Stimulated activated CD8-positive, alpha-beta memory T cell treated with anti-CD3 and anti-CD28 coated beads, Interleukin-15, amount 100 ng/mL, for 4 hours (primary cell): ENCODE data around the gene PI16.

Source experiments
- DNase-seq, 2 donors: peaks; one replicate each; pipeline ENCODE4 v3.0.0-alpha.2; 2020; ENCODE audit warnings: low read depth in 2 of 2

PI16 gene

DNA sequence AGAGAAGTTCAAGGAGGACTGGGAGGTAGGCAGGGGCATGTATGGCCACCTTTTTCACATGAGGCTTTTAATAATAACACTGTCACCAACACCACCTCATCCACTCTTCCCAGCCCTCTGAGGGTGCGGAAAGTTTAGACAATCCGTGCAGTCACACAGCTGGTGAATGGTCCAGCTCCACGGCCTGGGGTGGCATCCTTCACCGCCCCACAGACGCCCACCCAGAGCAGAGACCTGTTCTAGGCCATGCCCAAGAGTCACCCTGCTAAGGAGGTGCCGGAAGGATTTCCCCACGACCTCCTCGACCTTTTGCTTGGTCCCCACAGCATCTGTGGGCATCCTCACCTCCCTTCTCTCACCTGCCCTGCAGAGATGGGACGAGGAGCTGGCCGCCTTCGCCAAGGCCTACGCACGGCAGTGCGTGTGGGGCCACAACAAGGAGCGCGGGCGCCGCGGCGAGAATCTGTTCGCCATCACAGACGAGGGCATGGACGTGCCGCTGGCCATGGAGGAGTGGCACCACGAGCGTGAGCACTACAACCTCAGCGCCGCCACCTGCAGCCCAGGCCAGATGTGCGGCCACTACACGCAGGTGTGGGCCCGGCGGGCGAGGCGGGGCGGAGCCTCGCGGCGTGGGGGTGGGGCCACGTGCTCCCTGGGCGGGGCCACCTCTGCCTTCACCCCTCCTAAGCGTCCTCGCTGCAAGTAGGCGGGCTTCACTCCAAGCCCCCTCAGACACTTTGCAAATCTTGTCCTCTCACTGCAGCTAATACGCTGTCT lies 4.4 kb downstream of the PI16 start:
- DNase-seq = no peak

DNA sequence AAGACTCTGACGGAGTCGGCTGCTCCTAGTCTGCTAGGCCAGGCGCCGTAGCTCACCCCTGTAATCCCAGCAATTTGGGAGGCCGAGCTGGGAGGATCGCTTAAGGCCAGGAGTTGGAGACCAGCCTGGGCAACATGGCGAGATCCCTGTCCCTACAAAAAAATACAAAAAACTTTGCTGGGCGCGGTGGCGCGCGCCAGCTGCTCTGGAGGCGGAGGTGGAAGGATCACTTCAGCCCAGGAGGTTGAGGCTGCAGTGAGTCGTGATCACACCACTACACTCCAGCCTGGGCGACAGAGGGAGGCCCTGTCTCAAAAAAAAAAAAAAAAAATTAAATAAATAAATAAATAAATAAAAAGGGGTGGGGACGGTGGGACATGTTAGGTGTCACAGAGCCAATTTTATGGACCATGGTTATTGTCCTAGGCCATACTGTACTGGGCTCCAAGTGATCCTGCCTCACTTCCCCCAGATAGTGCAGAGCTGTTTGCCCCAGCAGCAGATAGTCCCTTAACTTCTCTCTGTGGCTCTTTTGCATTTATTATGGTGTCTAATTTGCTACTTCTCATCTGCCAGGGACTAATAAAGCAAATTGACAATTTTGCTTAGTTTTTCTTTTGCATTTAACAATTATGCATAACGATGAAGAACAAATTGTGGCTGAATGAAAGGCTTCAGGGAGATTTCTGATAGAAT lies 5.2 kb downstream of the PI16 start:
- no peak for DNase-seq

DNA sequence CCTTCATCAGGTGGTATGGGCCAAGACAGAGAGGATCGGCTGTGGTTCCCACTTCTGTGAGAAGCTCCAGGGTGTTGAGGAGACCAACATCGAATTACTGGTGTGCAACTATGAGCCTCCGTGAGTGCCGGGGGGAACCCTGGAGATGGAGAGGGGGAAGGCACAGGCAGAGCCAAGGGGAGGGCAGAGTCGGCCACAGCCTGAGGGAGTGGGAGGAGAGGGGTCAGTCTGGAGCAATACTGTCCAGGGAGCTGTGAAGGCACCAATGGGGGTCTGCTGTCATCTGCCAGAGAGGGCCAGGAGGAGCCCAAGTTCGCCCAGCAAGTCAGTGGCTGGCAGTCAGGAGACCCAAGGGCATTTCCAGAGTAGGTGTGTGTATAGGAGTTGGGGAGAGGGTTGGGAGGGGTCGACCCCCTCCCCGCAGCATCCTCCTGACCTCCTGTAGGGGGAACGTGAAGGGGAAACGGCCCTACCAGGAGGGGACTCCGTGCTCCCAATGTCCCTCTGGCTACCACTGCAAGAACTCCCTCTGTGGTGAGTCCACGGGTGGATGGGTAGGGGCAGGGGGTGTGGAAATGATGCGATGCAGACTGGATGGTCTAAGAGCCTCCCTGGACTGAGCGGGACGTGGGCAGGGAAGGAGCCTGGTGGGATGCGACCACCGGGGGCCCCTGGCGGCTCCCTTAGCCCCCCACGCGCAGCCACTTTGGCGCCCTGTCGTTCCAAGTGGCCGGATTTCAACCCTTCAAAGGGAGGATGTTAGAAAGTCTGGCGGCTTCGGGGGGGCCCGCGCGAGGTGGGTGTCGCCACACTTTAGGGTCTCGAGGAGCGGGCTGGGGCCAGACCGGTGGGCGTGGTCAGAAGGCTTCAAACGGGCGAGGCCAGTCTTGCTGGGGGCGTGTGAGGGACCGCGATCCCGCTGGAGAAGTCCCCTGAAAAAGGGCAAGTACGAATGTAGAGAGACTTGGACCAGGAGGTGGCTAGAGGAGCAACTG lies 7.2 kb downstream of the PI16 start:
- no peak for DNase-seq

DNA sequence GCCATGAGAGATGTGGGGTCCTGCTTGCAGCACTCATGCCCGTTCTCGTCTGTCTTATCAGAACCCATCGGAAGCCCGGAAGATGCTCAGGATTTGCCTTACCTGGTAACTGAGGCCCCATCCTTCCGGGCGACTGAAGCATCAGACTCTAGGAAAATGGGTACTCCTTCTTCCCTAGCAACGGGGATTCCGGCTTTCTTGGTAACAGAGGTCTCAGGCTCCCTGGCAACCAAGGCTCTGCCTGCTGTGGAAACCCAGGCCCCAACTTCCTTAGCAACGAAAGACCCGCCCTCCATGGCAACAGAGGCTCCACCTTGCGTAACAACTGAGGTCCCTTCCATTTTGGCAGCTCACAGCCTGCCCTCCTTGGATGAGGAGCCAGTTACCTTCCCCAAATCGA lies 8.3 kb downstream of the PI16 start:
- DNase-seq = peak; percentile 36 to 42

DNA sequence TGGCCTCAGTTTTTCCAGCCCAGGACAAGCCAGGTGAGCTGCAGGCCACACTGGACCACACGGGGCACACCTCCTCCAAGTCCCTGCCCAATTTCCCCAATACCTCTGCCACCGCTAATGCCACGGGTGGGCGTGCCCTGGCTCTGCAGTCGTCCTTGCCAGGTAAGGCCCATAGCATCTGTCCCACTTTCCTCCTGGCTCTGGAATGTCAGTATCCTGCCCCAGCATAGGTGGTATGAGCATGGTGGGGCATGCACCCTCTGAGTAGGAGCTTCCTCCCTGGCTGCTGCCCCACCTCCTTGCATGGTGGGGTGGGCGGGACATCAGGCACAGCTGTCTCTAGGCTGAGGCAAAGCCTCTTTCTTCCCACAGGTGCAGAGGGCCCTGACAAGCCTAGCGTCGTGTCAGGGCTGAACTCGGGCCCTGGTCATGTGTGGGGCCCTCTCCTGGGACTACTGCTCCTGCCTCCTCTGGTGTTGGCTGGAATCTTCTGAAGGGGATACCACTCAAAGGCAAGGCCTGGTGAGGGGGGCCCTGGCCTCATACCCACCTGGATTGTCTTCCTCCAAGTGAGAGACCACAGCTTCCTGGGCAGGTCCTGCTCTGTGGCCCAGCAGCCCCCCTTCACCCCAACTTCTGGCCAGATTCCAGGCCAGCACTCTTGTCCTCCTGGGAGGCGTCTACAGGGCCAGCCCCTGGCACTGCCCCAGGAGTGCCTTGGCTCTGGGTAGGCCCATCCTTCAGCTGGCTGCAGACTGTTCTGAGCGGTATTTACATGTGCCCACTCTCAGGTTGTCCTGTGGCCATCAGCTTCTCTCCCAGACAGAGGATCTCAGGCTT lies 9.1 kb downstream of the PI16 start:
- DNase-seq = no peak

DNA sequence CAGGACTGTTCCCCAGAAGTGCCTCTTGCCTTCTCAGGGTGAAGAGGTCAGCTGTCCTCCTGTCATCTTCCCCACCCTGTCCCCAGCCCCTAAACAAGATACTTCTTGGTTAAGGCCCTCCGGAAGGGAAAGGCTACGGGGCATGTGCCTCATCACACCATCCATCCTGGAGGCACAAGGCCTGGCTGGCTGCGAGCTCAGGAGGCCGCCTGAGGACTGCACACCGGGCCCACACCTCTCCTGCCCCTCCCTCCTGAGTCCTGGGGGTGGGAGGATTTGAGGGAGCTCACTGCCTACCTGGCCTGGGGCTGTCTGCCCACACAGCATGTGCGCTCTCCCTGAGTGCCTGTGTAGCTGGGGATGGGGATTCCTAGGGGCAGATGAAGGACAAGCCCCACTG lies 9.8 kb downstream of the PI16 start:
- no peak for DNase-seq

DNA sequence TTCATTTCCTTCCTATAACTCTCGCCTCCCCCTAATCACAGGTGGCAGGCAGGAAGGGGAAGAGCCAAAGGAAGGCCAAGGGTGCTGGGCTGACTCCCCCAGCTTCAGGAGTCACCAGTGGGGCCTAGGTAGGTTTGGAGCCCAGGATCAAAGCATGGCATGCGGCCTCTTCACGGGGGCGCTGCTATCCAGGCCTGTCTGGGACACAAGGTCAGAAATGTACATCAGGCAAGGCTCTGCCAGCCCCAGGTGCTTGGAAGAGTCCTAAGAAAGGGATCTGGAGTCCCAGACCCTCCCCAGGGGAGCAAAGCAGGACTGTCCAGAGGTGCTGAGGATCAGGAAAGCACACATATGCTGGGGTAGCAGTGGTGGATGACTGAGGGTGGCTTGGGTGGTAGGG lies 10.4 kb downstream of the PI16 start:
- no peak for DNase-seq

DNA sequence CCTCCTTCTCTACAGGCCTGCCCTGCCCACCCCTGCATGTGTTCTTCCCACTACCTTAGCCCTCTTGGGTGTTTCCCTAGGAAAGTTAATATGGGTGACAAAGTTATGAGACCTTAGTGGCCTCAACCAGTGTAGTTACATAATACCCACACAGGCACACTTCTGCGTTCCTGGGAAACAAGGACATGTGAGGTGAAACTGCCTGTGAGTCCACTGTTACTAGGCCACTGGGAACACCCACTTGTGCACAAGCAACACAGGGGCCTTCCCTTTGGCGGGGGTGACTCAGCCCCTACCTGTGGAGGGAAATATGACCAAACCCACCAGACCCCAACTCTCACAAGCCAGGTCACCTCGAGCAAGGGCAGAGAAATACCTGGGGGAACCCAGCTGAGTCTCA lies 12.8 kb downstream of the PI16 start:
- no peak for DNase-seq

DNA sequence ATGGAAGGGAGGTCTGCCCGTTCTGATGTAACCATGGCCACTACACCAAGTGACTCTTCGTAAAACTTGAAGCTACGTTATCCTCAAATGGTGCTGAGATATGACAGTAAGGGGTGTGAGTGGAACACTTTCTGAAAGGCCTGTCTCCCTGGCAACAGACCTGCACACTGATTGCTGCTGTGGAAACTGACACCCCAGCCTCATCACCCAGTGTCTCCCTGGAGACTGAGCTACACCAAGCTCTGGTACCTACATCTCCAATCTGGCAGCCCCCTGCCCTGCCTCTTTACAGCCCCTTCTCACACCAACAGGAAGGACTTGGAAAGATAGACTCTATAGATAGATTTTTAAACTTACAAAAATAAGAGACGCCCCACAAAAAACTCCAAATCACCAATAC lies 13.2 kb downstream of the PI16 start:
- no peak for DNase-seq

DNA sequence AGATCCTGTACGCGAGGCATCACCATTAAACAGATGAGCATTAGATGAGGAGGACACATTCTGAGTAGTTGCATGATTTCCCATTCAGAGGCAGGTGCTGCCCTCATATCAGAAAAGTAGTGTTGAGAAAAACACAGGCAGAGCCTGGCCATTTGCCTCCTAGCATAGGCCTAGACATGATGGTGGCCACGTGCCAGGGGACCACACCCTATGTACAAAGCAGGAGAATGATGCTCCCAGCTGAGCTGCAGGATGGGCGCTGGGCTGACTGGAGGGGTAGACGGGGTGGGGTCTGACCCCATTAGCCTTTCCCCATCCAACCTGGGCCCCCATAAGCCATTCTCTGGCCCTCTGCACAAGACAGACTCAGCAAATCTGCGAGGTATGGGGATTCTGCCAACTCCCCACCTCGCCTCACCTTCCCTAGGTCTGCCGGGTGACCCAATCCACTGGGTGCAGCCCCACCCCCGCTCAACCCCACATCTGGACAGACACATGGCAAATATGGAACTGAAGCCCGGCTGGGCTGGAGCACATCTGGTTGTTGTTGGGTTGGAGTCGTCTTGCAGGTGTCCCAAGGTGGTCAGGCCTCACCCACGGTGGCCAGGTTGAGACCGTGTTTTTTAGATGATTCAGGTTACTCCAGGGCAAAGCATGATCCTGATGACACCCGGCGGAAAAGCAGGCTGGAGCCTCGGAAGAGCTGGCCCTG lies 13.9 kb downstream of the PI16 start:
- no peak for DNase-seq

DNA sequence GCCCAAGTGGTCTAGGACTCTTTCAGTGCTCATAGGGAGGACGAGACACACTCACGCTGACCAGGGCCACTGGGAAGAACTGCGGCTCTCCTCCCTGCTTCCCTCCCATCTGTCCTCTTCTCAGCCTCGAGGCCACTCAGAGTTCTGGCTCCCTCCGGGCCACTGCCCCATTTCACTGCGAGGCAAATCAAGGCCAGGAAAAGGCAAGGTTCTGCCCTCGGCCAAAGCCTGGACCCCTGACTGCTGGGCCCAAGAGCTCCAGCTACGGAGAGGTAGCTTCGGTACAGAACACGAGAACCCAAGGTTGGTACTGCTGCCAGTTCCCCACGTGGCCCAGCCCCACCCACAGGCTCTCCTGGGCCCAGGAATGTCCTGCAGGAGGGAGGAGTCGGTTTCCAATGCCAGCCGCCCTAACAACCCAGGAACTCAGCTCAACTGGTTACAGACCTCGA lies 14.7 kb downstream of the PI16 start:
- DNase-seq = no peak

DNA sequence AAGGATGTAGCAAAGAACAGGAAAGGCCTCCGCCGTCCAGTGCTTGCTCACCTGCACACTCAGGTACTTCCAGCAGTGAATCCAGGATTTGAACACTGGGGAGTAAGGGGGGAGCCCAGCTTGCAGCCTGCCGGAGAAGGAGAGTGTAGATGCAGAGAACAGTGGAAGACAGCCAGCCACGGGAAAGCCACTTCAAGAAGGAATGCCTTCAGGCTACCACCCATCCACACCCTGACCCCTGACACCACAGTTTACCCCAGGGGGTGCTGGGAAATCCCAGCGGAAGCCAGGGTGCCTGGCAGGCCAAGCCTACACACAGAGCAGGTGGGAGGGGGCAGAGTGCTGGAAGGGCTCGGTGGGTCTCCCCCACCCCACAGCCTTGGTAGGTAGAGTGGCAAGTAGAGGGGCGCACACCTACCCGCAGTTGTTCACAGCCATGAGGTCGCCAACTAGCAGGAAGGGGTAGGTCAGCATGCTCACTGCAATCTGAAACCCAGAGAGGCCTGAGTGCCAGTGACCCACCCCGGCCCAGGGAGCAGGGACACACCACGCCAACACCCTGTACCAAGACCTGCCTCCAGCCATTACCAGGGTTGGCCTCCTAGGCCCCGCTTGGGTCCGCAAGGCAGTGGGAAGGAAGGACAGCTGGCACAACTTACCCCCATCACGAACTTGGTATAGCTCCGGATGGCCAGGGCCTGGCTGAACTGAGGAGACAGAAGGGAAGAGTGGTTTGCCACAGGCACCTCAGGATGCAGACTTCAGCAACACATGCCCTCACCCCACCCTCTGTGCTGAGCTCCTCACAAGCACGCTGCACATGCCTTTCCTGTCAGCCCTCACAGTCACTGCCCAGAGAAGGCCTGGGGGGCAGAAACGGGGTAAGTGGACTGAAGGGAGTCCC lies 15.7 kb downstream of the PI16 start:
- no peak for DNase-seq

DNA sequence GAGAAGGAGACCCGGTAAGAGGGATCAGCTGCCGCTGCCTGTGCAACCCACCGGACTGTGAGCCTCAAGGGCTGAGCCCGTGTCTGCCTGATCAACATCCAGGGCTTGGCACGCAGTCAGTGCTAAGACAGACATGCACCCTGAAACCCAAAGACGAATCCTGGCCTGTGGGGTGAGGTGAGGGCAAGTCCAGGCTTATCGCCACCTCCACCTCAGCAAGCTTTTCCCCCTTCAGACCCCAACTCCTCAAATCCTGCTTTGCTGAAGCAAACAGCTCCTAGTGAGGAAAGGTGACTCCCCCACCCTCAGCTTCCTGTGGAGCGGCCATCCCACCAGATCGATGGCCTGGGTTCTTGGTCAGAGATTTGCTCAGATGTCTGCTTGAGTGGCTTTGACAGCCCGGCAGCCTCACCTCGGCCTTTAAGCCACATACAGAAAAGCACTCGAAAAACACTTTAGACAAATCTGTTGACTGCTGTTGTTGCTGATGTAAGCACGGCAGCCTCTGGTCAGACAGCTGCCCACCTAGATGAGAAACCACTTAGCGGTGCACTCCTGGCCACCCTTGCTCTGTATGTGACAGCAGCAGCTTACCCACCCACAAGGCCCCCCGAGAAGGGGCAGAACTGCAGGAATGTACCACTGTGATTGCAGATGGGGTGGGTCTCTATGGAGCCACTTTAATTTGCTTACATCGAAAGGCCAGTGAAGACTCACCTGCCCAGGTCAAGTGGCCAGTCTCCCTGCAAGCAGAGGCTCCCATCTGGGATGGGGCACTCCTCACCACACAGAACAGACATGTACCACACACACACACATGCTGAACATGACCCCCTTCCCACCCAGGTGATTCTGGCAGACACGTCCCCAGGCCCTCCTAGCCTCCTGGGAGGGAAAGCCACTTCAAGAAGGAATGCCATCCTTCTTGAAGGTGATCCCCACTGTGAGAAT lies 16.6 kb downstream of the PI16 start:
- DNase-seq = no peak

DNA sequence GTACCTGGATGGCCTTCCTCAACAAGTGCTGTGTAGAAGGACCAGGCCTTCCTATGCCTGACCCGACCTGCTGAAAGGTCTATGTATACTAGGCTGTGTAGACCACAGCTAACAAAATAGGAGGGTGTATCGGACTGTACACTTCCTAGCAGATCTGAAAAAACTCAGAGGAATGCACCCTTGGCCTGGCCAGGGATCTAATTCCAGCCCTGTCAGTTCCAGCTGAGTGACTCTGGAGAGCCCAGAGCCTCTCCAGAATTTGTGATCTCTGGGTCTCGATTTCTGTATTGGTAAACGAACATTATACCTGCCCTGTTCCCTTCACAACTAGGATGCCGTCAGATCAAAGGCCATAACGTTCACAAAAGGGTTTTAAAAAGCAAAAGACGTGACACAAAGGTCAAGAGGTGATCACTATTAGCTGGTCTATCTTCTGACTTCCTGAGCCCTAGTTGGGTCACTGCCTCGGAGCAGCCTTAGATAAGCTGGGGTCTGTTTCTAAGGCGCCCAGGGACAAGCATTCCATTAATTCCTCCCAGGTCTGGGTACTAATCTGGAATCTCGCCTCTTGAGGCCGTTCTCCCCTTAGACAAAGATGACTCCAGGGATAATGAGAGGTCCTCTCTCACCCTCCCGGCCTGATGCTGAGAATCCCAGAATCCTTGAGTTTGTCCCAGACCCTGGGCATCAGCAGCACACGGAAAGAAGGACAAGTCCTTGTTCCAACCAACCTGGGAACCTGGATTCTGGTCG lies 17.6 kb downstream of the PI16 start:
- DNase-seq = no peak

DNA sequence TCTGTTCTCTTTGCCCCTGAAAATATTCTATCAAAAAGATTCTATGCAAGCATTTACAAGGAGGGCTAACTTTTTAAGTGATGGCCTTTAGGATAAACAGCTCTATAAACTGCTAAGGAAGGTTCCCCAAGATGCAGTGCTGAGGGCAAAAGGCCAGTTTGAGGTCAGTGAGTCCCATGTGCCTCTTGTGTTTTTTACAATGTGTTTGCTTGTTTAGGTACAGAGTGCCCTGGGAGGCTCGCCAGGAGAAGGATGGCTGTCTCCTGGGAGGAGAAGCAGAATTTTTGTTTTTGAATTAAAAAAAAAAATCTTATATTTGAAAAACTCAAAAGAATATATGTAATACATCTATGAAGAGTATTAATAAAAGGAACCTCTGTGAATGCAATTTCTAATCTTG lies 18.7 kb downstream of the PI16 start:
- DNase-seq = no peak

DNA sequence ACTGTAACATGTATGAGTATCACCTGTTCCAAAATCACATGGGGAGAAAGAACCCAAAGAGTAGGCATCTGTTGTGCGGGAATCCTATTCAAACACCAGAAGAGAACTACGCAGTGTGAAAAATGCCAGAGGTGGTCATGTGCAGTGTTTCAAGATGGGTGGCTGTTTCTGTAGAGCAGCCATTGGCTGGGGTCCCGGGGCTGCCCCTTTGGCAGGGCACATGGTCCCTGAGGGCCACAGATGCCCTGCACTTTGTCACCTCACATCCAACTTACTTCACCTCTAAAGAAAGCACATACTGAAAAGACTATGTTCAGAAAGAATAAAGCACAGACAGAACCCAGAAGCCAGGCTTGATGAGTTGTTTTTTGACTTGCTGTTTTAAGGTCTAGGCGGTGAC lies 19.1 kb downstream of the PI16 start:
- no peak for DNase-seq

DNA sequence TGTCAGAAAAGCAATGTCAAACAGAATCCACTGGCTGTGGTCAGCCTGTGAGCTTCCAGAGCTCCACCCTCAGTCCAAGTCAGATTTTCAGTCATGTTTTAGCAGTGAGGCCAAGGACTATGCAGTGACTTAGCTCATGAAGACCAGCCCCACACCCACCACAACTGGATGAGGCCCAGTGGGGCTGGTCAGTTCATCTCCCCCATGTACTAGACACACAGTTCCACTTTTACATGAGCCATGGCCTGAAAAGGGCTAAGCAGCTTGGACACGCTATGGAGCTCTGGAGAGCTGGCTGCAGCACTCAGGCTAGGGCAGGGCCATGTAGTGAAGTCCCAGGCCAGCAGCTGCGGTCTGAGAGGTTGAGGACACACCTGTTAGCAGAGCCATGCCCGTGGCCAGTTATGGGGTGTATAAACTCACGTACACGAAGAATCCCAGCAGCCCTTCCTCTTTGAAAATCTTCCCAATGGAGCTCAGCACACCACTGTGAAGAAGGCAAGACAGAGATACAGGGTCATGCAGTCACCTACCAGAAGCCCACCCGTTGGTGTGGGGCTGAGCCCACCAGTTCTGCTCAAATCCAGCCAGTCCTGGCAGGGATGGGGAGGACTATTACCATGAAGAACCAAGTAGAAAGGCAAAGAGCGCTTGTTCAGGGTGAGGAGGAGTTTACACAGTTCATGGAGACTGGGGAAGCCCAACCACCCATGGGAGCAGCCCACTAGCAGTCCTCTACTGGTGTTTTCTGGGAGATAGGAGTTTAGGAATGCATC lies 20.9 kb downstream of the PI16 start:
- no peak for DNase-seq
